SK-N-SH (cell line): ENCODE data around the gene SLC12A4.

ENCODE experiments used
- CTCF ChIP-seq: fragments of 200-600 bp; sonication (generic); IDR thresholded peaks from 2 replicates; pipeline ENCODE4 v1.6.1; 2017; ENCODE audit warnings: antibody characterized with exemption, mild to moderate bottlenecking, moderate library complexity
- MXI1 ChIP-seq: IDR thresholded peaks from 2 replicates; pipeline ENCODE4 v1.6.1; 2012; ENCODE audit warnings: mild to moderate bottlenecking, low read depth, low read length, improper control_type of control experiment
- POLR2AphosphoS5 ChIP-seq: IDR thresholded peaks from 2 replicates; pipeline ENCODE4 v1.6.1; 2012; ENCODE audit warnings: low read depth, low read length
- SMC3 ChIP-seq: IDR thresholded peaks from 2 replicates; pipeline ENCODE4 v1.6.1; 2012; ENCODE audit warnings: low read depth, low read length, improper control_type of control experiment
- USF2 ChIP-seq: fragments of 150-350 bp; IDR thresholded peaks from 2 replicates; pipeline ENCODE4 v1.6.1; 2017; ENCODE audit warnings: antibody characterized with exemption, low read length, low read depth, borderline replicate concordance

DNA sequence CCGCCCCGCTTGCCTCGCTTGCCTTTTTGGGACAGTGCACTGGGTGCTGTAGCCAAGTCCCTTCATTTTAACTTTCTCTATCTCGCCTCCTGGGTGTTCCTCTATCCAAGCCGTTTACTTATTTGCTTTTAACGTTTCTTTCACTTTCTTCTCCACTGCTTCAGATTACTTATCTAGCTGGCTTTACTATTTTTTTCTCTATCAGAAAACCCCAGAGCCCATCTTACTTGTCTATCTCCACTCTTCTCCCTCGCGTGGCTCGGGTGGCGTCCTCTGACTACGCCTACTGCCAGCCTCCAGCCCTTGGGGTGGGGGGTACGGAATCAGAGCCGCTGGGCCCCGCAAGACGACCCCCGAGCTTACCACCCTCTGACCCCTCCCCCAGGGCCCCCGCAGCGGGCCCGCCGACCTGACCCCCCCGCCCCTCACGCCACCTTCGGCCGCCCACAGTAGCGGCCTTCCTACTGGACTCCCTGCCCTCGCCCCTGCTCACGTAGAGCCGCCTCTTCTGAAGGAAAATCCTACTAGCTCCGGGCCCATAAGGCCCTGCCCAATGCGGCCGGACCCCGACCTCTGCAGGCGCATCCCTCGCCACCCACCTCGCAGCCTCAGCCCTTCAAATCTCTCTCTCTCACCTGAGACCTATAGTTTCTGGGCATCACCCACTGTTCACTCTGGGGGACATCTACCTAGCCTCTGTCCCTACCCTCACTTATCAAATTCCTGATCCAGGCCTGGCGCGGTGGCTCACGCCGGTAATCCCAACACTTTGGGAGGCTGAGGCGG lies 1.0 kb upstream of the SLC12A4 start:
- TF ChIP-seq USF2 (no peak), POLR2AphosphoS5 (no peak), CTCF (no peak), MXI1 (no peak), SMC3 (no peak)
